GM23338 (cell line): ENCODE results near the gene NSL1. TPM values are rescaled to one million over a fixed set of nuclear protein-coding genes. Genes with fewer than 3 reads are reported as not detected.

Experiments
- ATAC-seq: fragments of 200-7000 bp; cut with Tn5 transposase; 3 replicates; pipeline ENCODE4 v1.9.1; 2020
- DNase-seq: peaks from one replicate; pipeline ENCODE4 v3.0.0-alpha.2; 2015; ENCODE audit warnings: low spot score
- H2AFZ ChIP-seq: fragments of 200-600 bp; sonication (generic); 2 replicates; pipeline ENCODE4 v1.8.0; 2016; ENCODE audit warnings: antibody characterized with exemption, mild to moderate bottlenecking, moderate library complexity
- H3F3A ChIP-seq: fragments of 200-600 bp; sonication (generic); replicated peaks from 2 replicates; pipeline ENCODE4 v1.8.0; 2017; ENCODE audit warnings: antibody characterized with exemption, mixed run types, low read depth
- H3K27ac ChIP-seq: fragments of 200-600 bp; sonication (generic); 2 replicates; pipeline ENCODE4 v1.6.1; 2016; ENCODE audit warnings: low read depth
- H3K27me3 ChIP-seq: fragments of 200-600 bp; sonication (generic); 2 replicates; pipeline ENCODE4 v1.8.0; 2016; ENCODE audit warnings: mild to moderate bottlenecking, mixed run types, moderate library complexity; ENCODE audit not compliant: insufficient read depth
- H3K36me3 ChIP-seq: fragments of 200-600 bp; sonication (generic); 2 replicates; pipeline ENCODE4 v1.8.0; 2016; ENCODE audit warnings: mild to moderate bottlenecking; ENCODE audit not compliant: insufficient read depth
- H3K4me1 ChIP-seq: fragments of 200-600 bp; sonication (generic); 2 replicates; pipeline ENCODE4 v1.8.0; 2016; ENCODE audit warnings: mild to moderate bottlenecking, moderate library complexity; ENCODE audit not compliant: insufficient read depth
- H3K4me2 ChIP-seq: fragments of 200-600 bp; sonication (generic); 2 replicates; pipeline ENCODE4 v1.7.1; 2017; ENCODE audit warnings: mixed run types
- H3K4me3 ChIP-seq: fragments of 200-600 bp; sonication (generic); 2 replicates; pipeline ENCODE4 v1.6.1; 2016; ENCODE audit warnings: mixed run types
- H3K79me2 ChIP-seq: fragments of 200-600 bp; sonication (generic); replicated peaks from 2 replicates; pipeline ENCODE4 v1.8.0; 2017; ENCODE audit warnings: mild to moderate bottlenecking; ENCODE audit not compliant: insufficient read depth
- H3K9me2 ChIP-seq: fragments of 200-600 bp; sonication (generic); 2 replicates; pipeline ENCODE4 v1.8.0; 2017; ENCODE audit not compliant: insufficient read depth
- H4K20me1 ChIP-seq: fragments of 200-600 bp; sonication (generic); replicated peaks from 2 replicates; pipeline ENCODE4 v1.8.0; 2017; ENCODE audit warnings: mild to moderate bottlenecking; ENCODE audit not compliant: insufficient read depth
- H3K27ac Mint-ChIP-seq: 2 replicates; pipeline ENCODE4 v1.8.0; 2020; ENCODE audit warnings: inconsistent platforms, mild to moderate bottlenecking, moderate library complexity, mixed read lengths
- H3K27me3 Mint-ChIP-seq: 3 replicates; pipeline ENCODE4 v1.8.0; 2022; ENCODE audit warnings: low read depth, mild to moderate bottlenecking, moderate library complexity, mixed read lengths, inconsistent platforms; ENCODE audit not compliant: insufficient read depth, poor library complexity
- H3K36me3 Mint-ChIP-seq: 3 replicates; pipeline ENCODE4 v1.8.0; 2021; ENCODE audit warnings: low read depth, mild to moderate bottlenecking, inconsistent platforms, moderate library complexity, mixed read lengths
- H3K4me1 Mint-ChIP-seq: 3 replicates; pipeline ENCODE4 v1.8.0; 2020; ENCODE audit warnings: mild to moderate bottlenecking, inconsistent platforms, mixed read lengths
- H3K4me3 Mint-ChIP-seq: 3 replicates; pipeline ENCODE4 v1.8.0; 2021; ENCODE audit warnings: moderate library complexity, mild to moderate bottlenecking, inconsistent platforms, mixed read lengths
- H3K9me3 Mint-ChIP-seq: 3 replicates; pipeline ENCODE4 v1.8.0; 2020; ENCODE audit warnings: moderate library complexity, mild to moderate bottlenecking, inconsistent platforms, mixed read lengths
- CREB1 ChIP-seq: fragments of 250-450 bp; sonication (Bioruptor Pico); IDR thresholded peaks from 2 replicates; pipeline ENCODE4 v1.5.0; 2020; ENCODE audit warnings: low read depth, mild to moderate bottlenecking, moderate library complexity
- ETS1 ChIP-seq: IDR thresholded peaks from 2 replicates; pipeline ENCODE4 v1.6.1; 2016; ENCODE audit warnings: antibody characterized with exemption
- EZH2 ChIP-seq: fragments of 200-600 bp; sonication (generic); IDR thresholded peaks from one replicate; pipeline ENCODE4 v1.8.0; 2017; ENCODE audit warnings: antibody characterized with exemption, mild to moderate bottlenecking, low read depth; ENCODE audit not compliant: unreplicated experiment
- EZH2phosphoT487 ChIP-seq: fragments of 200-600 bp; sonication (generic); IDR thresholded peaks from one replicate; pipeline ENCODE4 v1.8.1; 2018; ENCODE audit warnings: antibody characterized with exemption; ENCODE audit not compliant: unreplicated experiment
- JUNB ChIP-seq: IDR thresholded peaks from one replicate; pipeline ENCODE4 v1.6.1; 2016; ENCODE audit warnings: antibody characterized with exemption; ENCODE audit not compliant: unreplicated experiment
- NANOG ChIP-seq: IDR thresholded peaks from 2 replicates; pipeline ENCODE4 v1.6.1; 2016; ENCODE audit warnings: antibody characterized with exemption, borderline replicate concordance
- POLR2AphosphoS5 ChIP-seq: IDR thresholded peaks from 2 replicates; pipeline ENCODE4 v1.6.1; 2016; ENCODE audit warnings: antibody characterized with exemption, low read depth
- REST ChIP-seq: IDR thresholded peaks from one replicate; pipeline ENCODE4 v1.6.1; 2018; ENCODE audit warnings: antibody characterized with exemption; ENCODE audit not compliant: unreplicated experiment
- STAT1 ChIP-seq: IDR thresholded peaks from one replicate; pipeline ENCODE4 v1.6.1; 2016; ENCODE audit warnings: antibody characterized with exemption; ENCODE audit not compliant: unreplicated experiment
- ZNF114 ChIP-seq: fragments of 250-450 bp; sonication (Bioruptor Pico); IDR thresholded peaks from 2 replicates; pipeline ENCODE4 v1.5.0; 2020; ENCODE audit warnings: mild to moderate bottlenecking, moderate library complexity
- ZNF331 ChIP-seq: fragments of 250-450 bp; sonication (Bioruptor Pico); IDR thresholded peaks from 2 replicates; pipeline ENCODE4 v1.5.0; 2020; ENCODE audit warnings: low read depth, mild to moderate bottlenecking, moderate library complexity
- ZNF462 ChIP-seq: fragments of 250-450 bp; sonication (Bioruptor Pico); IDR thresholded peaks from 2 replicates; pipeline ENCODE4 v1.5.0; 2020; ENCODE audit warnings: mild to moderate bottlenecking, moderate library complexity
- polyA plus RNA-seq: library from polyadenylated mRNA; unstranded; fragments of >200 nt; fragmentation: Nextera tagmentation; extraction: Ambion mirVana; gene quantifications from 2 replicates; pipeline ENCODE4 v1.2.1, GENCODE V29; 2016
- total RNA-seq: library from RNA; depleted of rRNA; stranded (reverse); fragments of >200 nt; shearing (Covaris generic); gene quantifications from 2 replicates; pipeline ENCODE4 v1.2.3, GENCODE V29; 2014

Gene NSL1
- total and polyA plus RNA-seq, 2 experiments from 2014 or later, result 96.8 to 102 TPM

- TF ChIP-seq ZNF462 (CRISPR knock-in tag), result no peak
These were observed 28.1 kb upstream of the NSL1 start (continued) for GRCh38 chr1:212819726-212820125.

- Mint-ChIP-seq H3K27ac (no peak overlapping the region), H3K4me3 (no peak overlapping the region), H3K36me3 (no peaks in the 10 kb centered on the region), H3K4me1 (peaks cover 15% of the 10 kb centered on the region; the same call in 2 of the 3 replicates), H3K27me3 (no peaks in the 10 kb centered on the region), H3K9me3 (no peaks in the 10 kb centered on the region)
- Histone ChIP-seq H3K9me2 (no peaks in the 10 kb centered on the region), H3K4me3 (no peak overlapping the region), H3K4me1 (peaks cover 17% of the 10 kb centered on the region; the same call in 1 of the 2 replicates), H2AFZ (no peak overlapping the region), H3K27ac (no peak overlapping the region), H3K79me2 (no peaks in the 10 kb centered on the region), H3K36me3 (no peaks in the 10 kb centered on the region), H3F3A (no peaks in the 10 kb centered on the region), H4K20me1 (no peaks in the 10 kb centered on the region), H3K27me3 (no peaks in the 10 kb centered on the region), H3K4me2 (no peak overlapping the region)
- ATAC-seq (no peak), DNase-seq (no peak)
- no peak for TF ChIP-seq EZH2
- TF ChIP-seq EZH2phosphoT487, result no peak
- TF ChIP-seq JUNB, result no peak
- no peak for TF ChIP-seq ZNF331 (CRISPR knock-in tag)
- no peak for TF ChIP-seq ETS1
- no peak for TF ChIP-seq ZNF114
- no peak for TF ChIP-seq REST
- TF ChIP-seq POLR2AphosphoS5, result no peak
- TF ChIP-seq STAT1, result no peak
- TF ChIP-seq CREB1 (CRISPR knock-in tag), result no peak
- no peak for TF ChIP-seq NANOG
These were observed 25.1 kb upstream of the NSL1 start for GRCh38 chr1:212816567-212817278.
